NB4 (cell line): ENCODE results near the gene TRAPPC6A.

Experiments used
- CTCF ChIP-seq: IDR thresholded peaks from one replicate; pipeline ENCODE4 v1.5.1; 2012; ENCODE audit warnings: low read depth, low read length
- POLR2A ChIP-seq: IDR thresholded peaks from 2 replicates; pipeline ENCODE4 v1.6.1; 2011; ENCODE audit warnings: mild to moderate bottlenecking; ENCODE audit not compliant: insufficient read length; ENCODE audit errors: extremely low read depth
- TF ChIP-seq, protein P1 (sequence below): IDR thresholded peaks from 2 replicates; pipeline ENCODE4 v1.6.1; 2011; ENCODE audit warnings: low read depth, low read length

DNA sequence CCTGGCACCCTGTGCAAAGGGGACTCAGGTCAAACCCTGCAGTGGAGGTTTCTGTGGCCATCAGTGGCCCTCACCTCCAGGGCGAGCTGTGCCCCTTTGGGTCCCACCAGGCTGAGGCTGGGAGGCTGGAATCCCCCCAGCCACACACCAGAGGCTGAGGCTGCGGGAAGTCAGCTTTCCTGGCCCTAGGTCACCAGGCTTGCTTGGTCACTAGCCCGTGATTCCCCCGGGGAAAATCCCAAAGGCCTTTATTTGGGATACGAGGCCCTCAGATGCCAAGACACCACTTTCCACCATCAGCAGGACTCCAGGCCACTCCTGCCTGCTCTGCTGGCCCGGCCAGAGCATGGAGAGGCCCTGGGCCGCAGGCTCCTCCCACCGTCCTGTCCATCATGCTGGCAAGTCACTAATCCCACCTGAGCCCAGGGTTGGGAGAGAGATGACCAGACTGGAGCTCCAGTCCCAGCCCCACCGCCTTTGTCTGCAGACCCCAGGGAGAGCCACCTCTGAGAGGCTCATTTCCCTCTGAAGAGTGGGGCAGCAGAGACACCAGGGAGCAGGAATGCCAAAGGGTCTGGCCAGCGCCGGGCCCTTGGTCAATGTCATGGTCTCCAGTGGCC lies 21.9 kb downstream of the TRAPPC6A start:
- TF ChIP-seq POLR2A (no peak), CTCF (no peak)
- TF ChIP-seq, protein P1, sequence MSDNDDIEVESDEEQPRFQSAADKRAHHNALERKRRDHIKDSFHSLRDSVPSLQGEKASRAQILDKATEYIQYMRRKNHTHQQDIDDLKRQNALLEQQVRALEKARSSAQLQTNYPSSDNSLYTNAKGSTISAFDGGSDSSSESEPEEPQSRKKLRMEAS = no peak
